Mesothelial cell of epicardium (in vitro differentiated cells): ENCODE data around the gene PLA2G4C. TPM values are rescaled to one million over a fixed set of nuclear protein-coding genes. Genes with fewer than 3 reads are reported as not detected.

ENCODE experiments used
- DNase-seq, 2 experiments: peaks; one replicate each; pipeline ENCODE4 v3.0.0; 2021; ENCODE audit warnings: low spot score in 2 of 2; ENCODE audit not compliant: unreplicated experiment in 2 of 2
- H3K27ac Mint-ChIP-seq: 2 replicates; pipeline ENCODE4 v1.8.0; 2021; ENCODE audit warnings: mixed read lengths
- H3K27me3 Mint-ChIP-seq: 2 replicates; pipeline ENCODE4 v1.8.0; 2021; ENCODE audit warnings: low read depth, mixed read lengths
- H3K36me3 Mint-ChIP-seq: 2 replicates; pipeline ENCODE4 v1.8.0; 2021; ENCODE audit warnings: mixed read lengths
- H3K4me1 Mint-ChIP-seq: 2 replicates; pipeline ENCODE4 v1.8.0; 2021; ENCODE audit warnings: mixed read lengths
- H3K4me3 Mint-ChIP-seq: 2 replicates; pipeline ENCODE4 v1.8.0; 2021; ENCODE audit warnings: mild to moderate bottlenecking, moderate library complexity, mixed read lengths
- H3K9me3 Mint-ChIP-seq: 2 replicates; pipeline ENCODE4 v1.8.0; 2021; ENCODE audit warnings: mixed read lengths
- CTCF ChIP-seq: fragments of 200-600 bp; sonication (generic); IDR thresholded peaks from one replicate; pipeline ENCODE4 v1.5.0; 2021; ENCODE audit warnings: antibody characterized with exemption; ENCODE audit not compliant: unreplicated experiment
- total RNA-seq: library from RNA; stranded (reverse); gene quantifications from 3 replicates; pipeline ENCODE4 v1.2.1, GENCODE V29; 2021

Gene PLA2G4C
- total RNA-seq, 1 donor from 2014 or later: 2.5 TPM

GRCh38 chr19:48059331-48059730 is 51.3 kb downstream of the PLA2G4C start:
- DNase-seq: no peak
- Mint-ChIP-seq H3K4me1 (no peaks in the 10 kb centered on the region), H3K27ac (no peak overlapping the region), H3K4me3 (no peak overlapping the region), H3K27me3 (peaks cover 30% of the 10 kb centered on the region), H3K36me3 (no peaks in the 10 kb centered on the region), H3K9me3 (no peaks in the 10 kb centered on the region)
- no peak for TF ChIP-seq CTCF

- H3K36me3 Mint-ChIP-seq: no peaks in the 10 kb centered on the region
- no peak overlapping the region for H3K4me3 Mint-ChIP-seq
- no peak overlapping the region for H3K27ac Mint-ChIP-seq
- TF ChIP-seq CTCF: no peak
- H3K9me3 Mint-ChIP-seq: peaks cover 22% of the 10 kb centered on the region
- no peak for DNase-seq
- H3K27me3 Mint-ChIP-seq: peaks cover 10% of the 10 kb centered on the region
- H3K4me1 Mint-ChIP-seq: no peaks in the 10 kb centered on the region
Measured at GRCh38 chr19:48053856-48054255, 56.8 kb downstream of the PLA2G4C start.

GRCh38 chr19:48053076-48053475 is 57.5 kb downstream of the PLA2G4C start:
- no peak for TF ChIP-seq CTCF
- Mint-ChIP-seq H3K9me3 (peaks cover 25% of the 10 kb centered on the region), H3K27ac (no peak overlapping the region), H3K36me3 (no peaks in the 10 kb centered on the region), H3K4me3 (no peak overlapping the region), H3K27me3 (peaks cover 10% of the 10 kb centered on the region), H3K4me1 (no peaks in the 10 kb centered on the region)
- DNase-seq: no peak

- H3K36me3 Mint-ChIP-seq: no peaks in the 10 kb centered on the region
- H3K9me3 Mint-ChIP-seq: peaks cover 28% of the 10 kb centered on the region
- H3K27me3 Mint-ChIP-seq: peaks cover 12% of the 10 kb centered on the region
- H3K27ac Mint-ChIP-seq: no peak overlapping the region
- no peak for TF ChIP-seq CTCF
- H3K4me1 Mint-ChIP-seq: no peaks in the 10 kb centered on the region
- no peak overlapping the region for H3K4me3 Mint-ChIP-seq
- no peak for DNase-seq
Measured at GRCh38 chr19:48051335-48052033, 59.1 kb downstream of the PLA2G4C start.

- no peak for TF ChIP-seq CTCF
- H3K36me3 Mint-ChIP-seq: no peaks in the 10 kb centered on the region
- peaks cover 22% of the 10 kb centered on the region for H3K9me3 Mint-ChIP-seq
- no peaks in the 10 kb centered on the region for H3K4me1 Mint-ChIP-seq
- no peak overlapping the region for H3K27ac Mint-ChIP-seq
- peaks cover 27% of the 10 kb centered on the region for H3K27me3 Mint-ChIP-seq
- H3K4me3 Mint-ChIP-seq: no peak overlapping the region
- DNase-seq: no peak
Measured at GRCh38 chr19:48044561-48044960, 66.1 kb downstream of the PLA2G4C start.
